A673 (cell line): ENCODE results near the gene FOLR3. TPM values are rescaled to one million over a fixed set of nuclear protein-coding genes. Genes with fewer than 3 reads are reported as not detected.
"Not testable (repeated sequence)": the region's sequence is repeated elsewhere in the genome, so short reads cannot be mapped to it uniquely, and the experiment has no call there.

Experiments used
- BruUV-seq: library from RNA; stranded (reverse); fragments of 400-500 nt; replicated peaks from 2 replicates; lab custom pipeline; 2021; lab: Mats Ljungman, UMichigan
- CTCF ChIA-PET: fragments of 300-600 bp; sonication (Branson Sonifier 250); formaldehyde crosslinking; loops from one replicate; lab custom pipeline; 2022; ENCODE audit warnings: antibody characterized with exemption; lab: Charles Lee
- POLR2A ChIA-PET: fragments of 300-600 bp; sonication (Branson Sonifier 250); formaldehyde crosslinking; loops from one replicate; lab custom pipeline; 2022; ENCODE audit warnings: antibody characterized with exemption; ENCODE audit not compliant: low non-redundant PET; lab: Charles Lee
- DNase-seq: peaks from one replicate; pipeline ENCODE4 v3.0.0-alpha.2; 2015; ENCODE audit warnings: low spot score
- H3K27ac ChIP-seq: fragments of 200-600 bp; sonication (generic); 2 replicates; pipeline ENCODE4 v1.5.1; 2016; ENCODE audit warnings: mixed run types, low read depth, mild to moderate bottlenecking, mixed read lengths, antibody characterized with exemption, low read length; ENCODE audit not compliant: poor library complexity, severe bottlenecking
- H3K27me3 ChIP-seq: fragments of 200-600 bp; sonication (generic); replicated peaks from 2 replicates; pipeline ENCODE4 v1.6.1; 2017; ENCODE audit warnings: mixed run types, low read depth, mild to moderate bottlenecking, mixed read lengths, antibody characterized with exemption, low read length; ENCODE audit not compliant: insufficient read depth, poor library complexity
- H3K36me3 ChIP-seq: fragments of 200-600 bp; sonication (generic); 2 replicates; pipeline ENCODE4 v1.6.1; 2016; ENCODE audit warnings: mixed run types, mild to moderate bottlenecking, mixed read lengths, antibody characterized with exemption, low read length; ENCODE audit not compliant: insufficient read depth, poor library complexity, severe bottlenecking
- H3K4me1 ChIP-seq: fragments of 200-600 bp; sonication (generic); 2 replicates; pipeline ENCODE4 v1.6.1; 2017; ENCODE audit warnings: mixed run types, mild to moderate bottlenecking, mixed read lengths, antibody characterized with exemption, low read length; ENCODE audit not compliant: insufficient read depth, poor library complexity, severe bottlenecking
- H3K4me3 ChIP-seq: fragments of 200-600 bp; sonication (generic); 2 replicates; pipeline ENCODE4 v1.5.1; 2016; ENCODE audit warnings: low read depth, mixed run types, mild to moderate bottlenecking, mixed read lengths, low read length; ENCODE audit not compliant: poor library complexity, severe bottlenecking
- H3K9me3 ChIP-seq: fragments of 200-600 bp; sonication (generic); 2 replicates; pipeline ENCODE4 v1.6.1; 2016; ENCODE audit warnings: mixed run types, low read depth, mild to moderate bottlenecking, mixed read lengths, antibody characterized with exemption, low read length; ENCODE audit not compliant: poor library complexity, severe bottlenecking
- EZH2 ChIP-seq: fragments of 200-600 bp; sonication (generic); IDR thresholded peaks from 2 replicates; pipeline ENCODE4 v1.6.1; 2017; ENCODE audit warnings: borderline replicate concordance, low read depth, mild to moderate bottlenecking, mixed read lengths, antibody characterized with exemption, low read length; ENCODE audit not compliant: poor library complexity, severe bottlenecking
- intact Hi-C: fragments of 100-400 bp; cut with micrococcal nuclease; formaldehyde crosslinking; loops from one replicate; pipeline ENCODE4 v1.10.0; 2022; ENCODE audit not compliant: unreplicated experiment
- total RNA-seq: library from RNA; stranded (reverse); gene quantifications from 2 replicates; pipeline ENCODE4 v1.2.3, GENCODE V29; 2021
- TF ChIP-seq, protein P1 (sequence below): fragments of 300-800, 200-600 bp; sonication (generic); conservative IDR thresholded peaks from 2 replicates; pipeline ENCODE4 v1.5.1; 2017; ENCODE audit warnings: low read depth, mild to moderate bottlenecking, antibody characterized with exemption, low read length, moderate library complexity, mixed read lengths

Gene FOLR3
- total RNA-seq, 1 experiment from 2014 or later, result not detected

DNA sequence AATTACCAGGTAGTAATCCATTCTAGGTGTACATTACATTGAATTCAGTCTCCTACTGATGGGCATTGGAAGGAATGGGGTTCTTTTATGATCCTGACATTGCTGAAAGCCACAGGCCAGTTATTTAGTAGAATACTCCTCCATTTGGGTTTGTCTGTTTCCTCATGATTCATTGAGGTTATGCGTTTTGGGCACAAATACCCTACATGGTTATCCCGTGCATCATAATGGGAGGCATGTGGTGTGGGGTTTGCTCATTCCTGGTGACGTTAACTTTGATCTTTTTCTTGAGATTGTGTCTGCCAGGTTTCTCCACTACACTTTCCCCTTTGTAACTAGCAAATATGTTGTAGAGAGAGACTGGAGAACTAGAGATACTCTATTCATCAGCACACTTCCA, 5.5 kb downstream of the FOLR3 start:
- intact Hi-C loops, result no loop called here
- TF ChIP-seq EZH2, result no peak
- TF ChIP-seq, protein P1, sequence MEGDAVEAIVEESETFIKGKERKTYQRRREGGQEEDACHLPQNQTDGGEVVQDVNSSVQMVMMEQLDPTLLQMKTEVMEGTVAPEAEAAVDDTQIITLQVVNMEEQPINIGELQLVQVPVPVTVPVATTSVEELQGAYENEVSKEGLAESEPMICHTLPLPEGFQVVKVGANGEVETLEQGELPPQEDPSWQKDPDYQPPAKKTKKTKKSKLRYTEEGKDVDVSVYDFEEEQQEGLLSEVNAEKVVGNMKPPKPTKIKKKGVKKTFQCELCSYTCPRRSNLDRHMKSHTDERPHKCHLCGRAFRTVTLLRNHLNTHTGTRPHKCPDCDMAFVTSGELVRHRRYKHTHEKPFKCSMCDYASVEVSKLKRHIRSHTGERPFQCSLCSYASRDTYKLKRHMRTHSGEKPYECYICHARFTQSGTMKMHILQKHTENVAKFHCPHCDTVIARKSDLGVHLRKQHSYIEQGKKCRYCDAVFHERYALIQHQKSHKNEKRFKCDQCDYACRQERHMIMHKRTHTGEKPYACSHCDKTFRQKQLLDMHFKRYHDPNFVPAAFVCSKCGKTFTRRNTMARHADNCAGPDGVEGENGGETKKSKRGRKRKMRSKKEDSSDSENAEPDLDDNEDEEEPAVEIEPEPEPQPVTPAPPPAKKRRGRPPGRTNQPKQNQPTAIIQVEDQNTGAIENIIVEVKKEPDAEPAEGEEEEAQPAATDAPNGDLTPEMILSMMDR, result no peak

DNA sequence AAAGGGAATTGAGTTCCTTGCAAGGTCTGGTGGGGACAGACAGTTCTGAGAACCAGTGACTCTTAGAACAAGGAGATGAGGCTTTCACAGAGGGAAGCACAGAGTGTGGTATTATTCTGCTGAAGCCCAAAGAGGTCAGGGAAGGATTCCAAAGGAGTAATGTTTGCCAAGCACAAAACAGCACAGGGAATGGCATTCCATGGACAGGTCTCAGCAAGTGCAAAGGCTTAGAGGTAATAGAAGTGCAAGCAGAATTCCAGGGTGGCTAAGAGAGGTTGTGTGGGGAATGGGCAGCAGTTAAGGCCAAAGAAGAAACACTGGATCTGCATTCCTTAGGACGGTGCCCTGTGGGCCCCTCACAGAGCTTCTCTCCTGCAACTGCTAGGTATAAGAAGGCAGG, 6.6 kb downstream of the FOLR3 start:
- not testable (repeated sequence) for H3K27me3 ChIP-seq, H3K36me3 ChIP-seq, H3K4me3 ChIP-seq, H3K4me1 ChIP-seq, DNase-seq, BruUV-seq, H3K27ac ChIP-seq, H3K9me3 ChIP-seq
- CTCF ChIA-PET, result interaction anchor here (0.6 kb wide), 1 partner anchor 39 kb away, joined by 3 read pairs; no protein-coding TSS in a partner anchor
- POLR2A ChIA-PET, result interaction anchor here (0.6 kb wide), 1 partner anchor 41 kb away, joined by 5 read pairs; no protein-coding TSS in a partner anchor
- intact Hi-C loops, result loop anchor here (2.0 kb wide), 1 partner anchor 39 kb away; no protein-coding TSS in a partner anchor

More for the DNA sequence above, 5.5 kb downstream of the FOLR3 start:
- ChIA-PET CTCF (interaction anchor here (0.5 kb wide), 1 partner anchor 145 kb away, joined by 4 read pairs; no protein-coding TSS in a partner anchor), POLR2A (interaction anchor here (0.7 kb wide), 1 partner anchor 122 kb away, joined by 10 read pairs; no protein-coding TSS in a partner anchor)
- no TSS peak for BruUV-seq
- H3K27me3 ChIP-seq, result no peaks in the 10 kb centered on the region
- H3K27ac ChIP-seq, result no peak overlapping the region
- no peaks in the 10 kb centered on the region for H3K4me1 ChIP-seq
- no peaks in the 10 kb centered on the region for H3K9me3 ChIP-seq
- H3K36me3 ChIP-seq, result no peaks in the 10 kb centered on the region
- no peak overlapping the region for H3K4me3 ChIP-seq
- no peak for DNase-seq

DNA sequence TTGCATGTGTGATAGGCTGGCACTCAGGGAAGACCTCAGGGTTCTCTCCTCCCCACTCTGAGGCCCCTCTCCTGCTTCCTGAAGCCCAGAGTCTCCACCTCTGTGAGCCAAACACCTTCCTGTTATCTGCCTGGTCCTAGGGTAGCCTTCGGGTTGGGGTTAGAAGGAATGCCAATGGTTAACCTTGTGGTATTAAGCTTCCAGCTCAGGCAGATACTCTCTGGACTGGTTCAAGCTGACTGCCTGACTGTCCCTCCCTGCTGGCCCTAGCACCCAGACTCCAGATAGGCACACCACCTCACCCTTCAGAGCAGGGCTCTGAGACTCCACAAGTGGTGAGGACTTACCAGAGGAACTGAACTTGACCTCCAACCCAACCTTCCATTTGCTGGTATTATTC, 7.0 kb downstream of the FOLR3 start:
- not testable (repeated sequence) for H3K9me3 ChIP-seq, BruUV-seq, H3K4me1 ChIP-seq, DNase-seq, H3K4me3 ChIP-seq, H3K27ac ChIP-seq, H3K36me3 ChIP-seq, H3K27me3 ChIP-seq
- ChIA-PET POLR2A (interaction anchor here (0.6 kb wide), 1 partner anchor 40 kb away, joined by 5 read pairs; no protein-coding TSS in a partner anchor), CTCF (interaction anchor here (0.6 kb wide), 1 partner anchor 38 kb away, joined by 3 read pairs; no protein-coding TSS in a partner anchor)
- intact Hi-C loops, result loop anchor here (2.0 kb wide), 1 partner anchor 38 kb away; no protein-coding TSS in a partner anchor

DNA sequence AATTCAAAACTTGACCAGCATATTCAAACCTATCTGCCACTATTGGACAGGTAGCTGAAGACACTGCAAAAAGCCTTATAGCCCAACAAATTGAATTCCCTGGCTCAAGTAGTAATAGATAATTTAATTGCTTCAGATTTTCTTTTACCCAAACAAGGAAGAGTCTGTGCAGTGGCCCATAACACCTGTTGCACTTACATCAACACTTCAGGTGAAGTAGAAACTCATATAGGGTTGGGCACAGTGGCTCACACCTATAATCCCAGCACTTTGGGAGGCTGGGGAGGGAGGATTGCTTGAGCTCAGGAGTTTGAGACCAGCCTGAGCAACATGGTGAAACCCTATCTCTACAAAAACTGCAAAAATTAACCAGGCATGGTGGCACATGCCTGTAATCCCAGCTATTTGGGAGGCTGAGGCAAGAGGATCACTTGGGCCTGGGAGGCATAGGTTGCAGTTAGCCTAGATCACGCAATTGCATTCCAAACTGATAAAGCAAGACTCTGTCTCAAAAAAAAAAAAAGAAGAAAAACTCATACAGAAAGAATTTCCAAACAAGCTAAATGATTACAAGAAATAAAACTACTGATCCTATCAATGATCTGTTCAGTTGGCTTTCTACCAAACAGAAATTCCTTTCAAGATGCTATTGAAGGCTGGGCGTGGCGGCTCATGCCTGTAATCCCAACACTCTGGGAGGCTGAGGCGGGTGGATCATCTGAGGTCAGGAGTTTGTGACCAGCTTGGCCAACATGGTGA, 9.5 kb downstream of the FOLR3 start:
- H3K9me3 ChIP-seq, result no peaks in the 10 kb centered on the region
- H3K36me3 ChIP-seq, result no peaks in the 10 kb centered on the region
- POLR2A ChIA-PET, result no interaction called here
- TF ChIP-seq EZH2, result no peak
- TF ChIP-seq, protein P1, result no peak
- no peaks in the 10 kb centered on the region for H3K4me1 ChIP-seq
- H3K27ac ChIP-seq, result no peak overlapping the region
- BruUV-seq, result no TSS peak
- no peaks in the 10 kb centered on the region for H3K27me3 ChIP-seq
- intact Hi-C loops, result loop anchor here (1.0 kb wide), 1 partner anchor 120 kb away; no protein-coding TSS in a partner anchor
- CTCF ChIA-PET, result interaction anchor here (0.6 to 2.4 kb wide), 2 partner anchors 26 to 120 kb away, joined by 3 to 19 read pairs; no protein-coding TSS in a partner anchor
- no peak for DNase-seq
- H3K4me3 ChIP-seq, result no peak overlapping the region
